Neural progenitor cell (in vitro differentiated cells): Measurements from ENCODE around the gene KRT20. TPM values are rescaled to one million over a fixed set of nuclear protein-coding genes. Genes with fewer than 3 reads are reported as not detected.

Experiments
- DNase-seq: peaks from one replicate; pipeline ENCODE4 v3.0.0-alpha.2; 2016; ENCODE audit warnings: low spot score
- H2AFZ ChIP-seq: fragments of 200-600 bp; sonication (generic); replicated peaks from 2 replicates; pipeline ENCODE4 v1.6.1; 2016; ENCODE audit warnings: antibody characterized with exemption
- H3F3A ChIP-seq: fragments of 200-600 bp; sonication (generic); 2 replicates; pipeline ENCODE4 v1.6.1; 2016; ENCODE audit warnings: antibody characterized with exemption, low read depth
- H3K27ac ChIP-seq: fragments of 200-600 bp; sonication (generic); 2 replicates; pipeline ENCODE4 v1.5.1; 2016; ENCODE audit warnings: mild to moderate bottlenecking
- H3K27me3 ChIP-seq: fragments of 200-600 bp; sonication (generic); 2 replicates; pipeline ENCODE4 v1.6.1; 2016; ENCODE audit warnings: mild to moderate bottlenecking, moderate library complexity
- H3K36me3 ChIP-seq: fragments of 200-600 bp; sonication (generic); 2 replicates; pipeline ENCODE4 v1.5.1; 2016
- H3K4me1 ChIP-seq: fragments of 200-600 bp; sonication (generic); 2 replicates; pipeline ENCODE4 v1.6.1; 2016; ENCODE audit warnings: mixed run types
- H3K4me2 ChIP-seq: fragments of 200-600 bp; sonication (generic); 2 replicates; pipeline ENCODE4 v1.6.1; 2016
- H3K4me3 ChIP-seq: fragments of 200-600 bp; sonication (generic); 2 replicates; pipeline ENCODE4 v1.5.1; 2016
- H3K79me2 ChIP-seq: fragments of 200-600 bp; sonication (generic); 2 replicates; pipeline ENCODE4 v1.6.1; 2016; ENCODE audit warnings: low read depth
- H3K9ac ChIP-seq: fragments of 200-600 bp; sonication (generic); 2 replicates; pipeline ENCODE4 v1.6.1; 2016
- H3K9me3 ChIP-seq: fragments of 200-600 bp; sonication (generic); 2 replicates; pipeline ENCODE4 v1.5.1; 2016; ENCODE audit warnings: low read depth
- H4K20me1 ChIP-seq: fragments of 200-600 bp; sonication (generic); 2 replicates; pipeline ENCODE4 v1.6.1; 2016; ENCODE audit warnings: low read depth
- H3K27ac Mint-ChIP-seq: 3 replicates; pipeline ENCODE4 v1.8.0; 2021; ENCODE audit warnings: mixed read lengths
- H3K27me3 Mint-ChIP-seq: 2 replicates; pipeline ENCODE4 v1.8.0; 2022; ENCODE audit warnings: low read depth, mild to moderate bottlenecking, inconsistent platforms, moderate library complexity, mixed read lengths; ENCODE audit not compliant: insufficient read depth
- H3K36me3 Mint-ChIP-seq: 3 replicates; pipeline ENCODE4 v1.8.0; 2021; ENCODE audit warnings: mixed read lengths
- H3K4me1 Mint-ChIP-seq: 3 replicates; pipeline ENCODE4 v1.8.0; 2021; ENCODE audit warnings: mixed read lengths
- H3K4me3 Mint-ChIP-seq: 3 replicates; pipeline ENCODE4 v1.8.0; 2021; ENCODE audit warnings: mild to moderate bottlenecking, moderate library complexity, mixed read lengths
- H3K9me3 Mint-ChIP-seq: 3 replicates; pipeline ENCODE4 v1.8.0; 2020; ENCODE audit warnings: mixed read lengths
- CTCF ChIP-seq: fragments of 200-600 bp; sonication (generic); IDR thresholded peaks from 2 replicates; pipeline ENCODE4 v1.5.1; 2017; ENCODE audit warnings: antibody characterized with exemption, mild to moderate bottlenecking
- EZH2 ChIP-seq: fragments of 200-600 bp; sonication (generic); IDR thresholded peaks from 2 replicates; pipeline ENCODE4 v1.6.1; 2017; ENCODE audit warnings: antibody characterized with exemption, mild to moderate bottlenecking, moderate library complexity
- EZH2phosphoT487 ChIP-seq: fragments of 200-600 bp; sonication (generic); IDR thresholded peaks from 2 replicates; pipeline ENCODE4 v1.6.1; 2017; ENCODE audit warnings: antibody characterized with exemption
- total RNA-seq: library from RNA; depleted of rRNA; stranded (reverse); fragments of >200 nt; gene quantifications from 2 replicates; pipeline ENCODE4 v1.2.3, GENCODE V29; 2015; ENCODE audit warnings: low replicate concordance

The KRT20 gene
- total RNA-seq, 1 donor from 2014 or later = not detected

GRCh38 chr17:40846515-40847144, 38.4 kb downstream of the KRT20 start:
- Histone ChIP-seq H3K9ac (no peak overlapping the region), H3F3A (no peaks in the 10 kb centered on the region), H2AFZ (no peak overlapping the region), H3K4me2 (no peak overlapping the region), H3K4me3 (no peak overlapping the region), H3K27me3 (peaks cover 18% of the 10 kb centered on the region), H3K36me3 (no peaks in the 10 kb centered on the region), H3K9me3 (no peaks in the 10 kb centered on the region), H3K4me1 (no peaks in the 10 kb centered on the region), H4K20me1 (no peaks in the 10 kb centered on the region), H3K27ac (no peak overlapping the region), H3K79me2 (no peaks in the 10 kb centered on the region)
- Mint-ChIP-seq H3K4me1 (no peaks in the 10 kb centered on the region), H3K36me3 (no peaks in the 10 kb centered on the region), H3K4me3 (no peak overlapping the region), H3K9me3 (no peaks in the 10 kb centered on the region), H3K27ac (no peak overlapping the region), H3K27me3 (peaks cover under 1% of the 10 kb centered on the region)
- no peak for DNase-seq
- TF ChIP-seq EZH2phosphoT487 = no peak
- no peak for TF ChIP-seq EZH2
- no peak for TF ChIP-seq CTCF

- Mint-ChIP-seq H3K36me3 (no peaks in the 10 kb centered on the region), H3K27me3 (peaks cover 2% of the 10 kb centered on the region), H3K4me3 (no peak overlapping the region), H3K27ac (no peak overlapping the region), H3K9me3 (no peaks in the 10 kb centered on the region), H3K4me1 (peaks cover 4% of the 10 kb centered on the region)
- no peaks in the 10 kb centered on the region for H3K36me3 ChIP-seq
- no peak overlapping the region for H3K4me3 ChIP-seq
- peaks cover 18% of the 10 kb centered on the region for H3K27me3 ChIP-seq
- H3F3A ChIP-seq = no peaks in the 10 kb centered on the region
- H4K20me1 ChIP-seq = no peaks in the 10 kb centered on the region
- no peaks in the 10 kb centered on the region for H3K9me3 ChIP-seq
- no peak overlapping the region for H3K4me2 ChIP-seq
- TF ChIP-seq EZH2 (no peak), CTCF (no peak), EZH2phosphoT487 (no peak)
- H3K4me1 ChIP-seq = no peaks in the 10 kb centered on the region
- H2AFZ ChIP-seq = no peak overlapping the region
- H3K27ac ChIP-seq = no peak overlapping the region
- DNase-seq = no peak
- no peak overlapping the region for H3K9ac ChIP-seq
- H3K79me2 ChIP-seq = no peaks in the 10 kb centered on the region
Measured at GRCh38 chr17:40844671-40845107, 40.4 kb downstream of the KRT20 start.

GRCh38 chr17:40843242-40843641, 41.8 kb downstream of the KRT20 start:
- Histone ChIP-seq H3F3A (no peaks in the 10 kb centered on the region), H4K20me1 (no peaks in the 10 kb centered on the region), H3K36me3 (no peaks in the 10 kb centered on the region), H3K4me1 (no peaks in the 10 kb centered on the region), H3K4me3 (no peak overlapping the region), H3K27me3 (peaks cover 22% of the 10 kb centered on the region), H3K27ac (no peak overlapping the region), H3K9ac (no peak overlapping the region), H3K79me2 (no peaks in the 10 kb centered on the region), H3K4me2 (no peak overlapping the region), H2AFZ (no peak overlapping the region), H3K9me3 (no peaks in the 10 kb centered on the region)
- TF ChIP-seq EZH2phosphoT487 (no peak), CTCF (no peak), EZH2 (no peak)
- no peak for DNase-seq
- no peak overlapping the region for H3K27ac Mint-ChIP-seq
- no peaks in the 10 kb centered on the region for H3K36me3 Mint-ChIP-seq
- no peak overlapping the region for H3K4me3 Mint-ChIP-seq
- no peaks in the 10 kb centered on the region for H3K9me3 Mint-ChIP-seq
- H3K27me3 Mint-ChIP-seq = peaks cover 2% of the 10 kb centered on the region
- peaks cover 4% of the 10 kb centered on the region for H3K4me1 Mint-ChIP-seq
